Measurements from ENCODE around the gene PRR36.
"Not testable (repeated sequence)": the region's sequence is repeated elsewhere in the genome, so short reads cannot be mapped to it uniquely, and the experiment has no call there.

Gene PRR36

DNA sequence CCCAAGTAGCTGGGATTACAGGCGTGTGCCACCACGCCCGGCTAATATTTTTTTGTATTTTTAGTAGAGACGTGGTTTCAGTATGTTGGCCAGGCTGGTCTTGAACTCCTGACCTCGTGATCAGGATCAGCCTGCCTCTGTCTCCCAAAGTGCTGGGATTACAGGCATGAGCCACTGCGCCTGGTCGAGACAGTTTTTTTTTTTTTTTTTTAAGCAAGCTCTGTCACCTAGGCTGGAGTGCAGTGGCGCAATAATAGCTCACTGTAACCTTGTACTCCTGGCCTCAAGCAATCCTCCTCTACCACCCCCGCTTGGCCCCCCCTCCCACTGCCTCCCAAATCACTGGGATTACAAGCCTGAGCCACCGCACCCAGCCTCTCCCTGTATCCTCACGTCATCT lies 23.1 kb upstream of the PRR36 start:
- DNase-seq, result no peak

DNA sequence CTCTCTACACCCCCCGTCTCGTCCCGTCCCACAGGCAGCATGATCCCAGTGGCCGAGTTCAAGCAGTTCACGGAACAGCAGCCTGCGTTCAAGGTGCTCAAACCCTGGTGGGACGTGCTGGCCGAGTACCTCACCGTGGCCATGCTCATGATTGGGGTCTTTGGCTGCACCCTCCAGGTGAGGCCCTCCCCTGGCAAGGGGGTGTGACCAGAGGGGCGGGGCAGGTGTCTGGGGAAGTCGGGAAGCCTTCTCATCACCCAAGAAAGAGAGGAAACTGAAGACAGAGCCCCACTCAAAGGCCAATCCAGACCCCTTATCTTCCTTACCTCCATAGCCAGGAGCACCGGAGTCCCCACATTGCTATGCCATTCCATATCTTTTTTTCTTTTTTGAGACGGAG lies 21.4 kb upstream of the PRR36 start:
- no peak for DNase-seq

DNA sequence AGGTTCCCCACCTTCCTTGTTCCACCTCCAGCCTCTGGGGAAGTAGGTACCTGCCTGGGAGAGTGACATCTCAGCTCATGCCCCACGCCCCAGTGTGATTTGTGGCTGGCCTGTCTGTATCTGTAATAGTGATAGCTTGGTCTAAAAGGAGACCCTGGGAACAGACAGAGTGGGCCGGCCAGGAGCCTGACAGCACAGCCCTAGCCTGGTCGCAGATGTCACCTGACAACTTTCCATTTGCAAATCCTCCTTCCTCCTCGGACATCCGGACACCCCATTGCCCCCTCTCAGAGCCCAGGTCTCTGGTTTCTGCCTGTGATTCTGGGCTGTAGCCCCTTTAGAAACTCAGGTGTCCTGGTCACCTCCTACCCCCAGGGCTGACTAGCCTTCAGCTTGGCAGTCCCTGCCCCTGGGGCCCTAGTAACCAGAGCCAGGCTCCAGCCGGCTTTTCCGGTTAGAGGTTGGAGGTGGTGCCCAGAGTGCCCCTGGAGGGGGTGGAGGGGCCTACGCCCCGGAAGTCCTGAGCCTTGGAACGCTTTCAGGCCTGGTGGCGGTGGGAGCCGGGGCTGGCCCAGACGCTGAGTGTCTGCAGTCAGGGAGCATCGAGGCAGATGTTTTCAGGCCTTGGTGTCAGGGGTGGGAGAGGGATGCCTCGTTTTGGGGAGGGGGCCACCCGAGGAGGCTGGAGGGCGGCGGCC lies 20.6 kb upstream of the PRR36 start:
- no peak for DNase-seq

DNA sequence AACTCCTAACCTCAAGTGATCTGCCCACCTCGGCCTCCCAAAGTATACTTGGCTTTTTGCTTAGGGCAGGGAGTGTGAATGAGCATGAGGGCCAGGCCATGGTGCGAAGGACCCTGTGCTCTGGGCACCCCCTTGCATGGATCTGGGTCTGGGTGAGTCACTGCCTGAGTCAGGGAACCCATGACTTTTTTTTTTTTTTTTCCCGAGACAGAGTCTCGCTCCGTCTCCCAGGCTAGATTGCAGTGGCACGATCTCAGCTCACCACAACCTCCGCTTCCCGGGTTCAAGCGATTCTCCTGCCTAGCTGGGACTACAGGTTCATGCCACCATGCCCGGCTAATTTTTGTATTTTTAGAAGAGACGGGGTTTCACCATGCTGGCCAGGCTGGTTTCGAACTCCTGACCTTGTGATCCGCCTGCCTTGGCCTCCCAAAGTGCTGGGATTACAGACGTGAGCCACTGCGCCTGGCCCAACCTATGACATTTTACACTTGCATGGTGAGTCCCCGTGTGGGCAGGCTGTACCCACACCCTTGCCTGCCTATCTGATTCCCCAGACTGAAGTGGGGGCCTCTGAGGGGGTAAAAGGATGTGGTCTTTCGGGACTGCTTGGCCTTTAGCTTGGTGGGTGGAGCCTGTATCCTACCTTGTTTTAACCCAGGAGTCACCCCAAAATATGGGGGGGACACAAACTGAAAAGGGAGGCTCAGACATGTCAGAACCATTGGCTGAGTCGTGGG lies 19.3 kb upstream of the PRR36 start:
- DNase-seq, result not testable (repeated sequence)

- no peak for DNase-seq
Measured at GRCh38 chr19:7888826-7889217, 14.6 kb upstream of the PRR36 start.

GRCh38 chr19:7888145-7888825 lies 14.1 kb upstream of the PRR36 start, which contains the start of gene LRRC8E:
TSS of gene LRRC8E (plus strand) at chr19:7888510. CDS start at chr19:7895604, 7,094 bp downstream.
- peak; percentile 71 for DNase-seq

DNA sequence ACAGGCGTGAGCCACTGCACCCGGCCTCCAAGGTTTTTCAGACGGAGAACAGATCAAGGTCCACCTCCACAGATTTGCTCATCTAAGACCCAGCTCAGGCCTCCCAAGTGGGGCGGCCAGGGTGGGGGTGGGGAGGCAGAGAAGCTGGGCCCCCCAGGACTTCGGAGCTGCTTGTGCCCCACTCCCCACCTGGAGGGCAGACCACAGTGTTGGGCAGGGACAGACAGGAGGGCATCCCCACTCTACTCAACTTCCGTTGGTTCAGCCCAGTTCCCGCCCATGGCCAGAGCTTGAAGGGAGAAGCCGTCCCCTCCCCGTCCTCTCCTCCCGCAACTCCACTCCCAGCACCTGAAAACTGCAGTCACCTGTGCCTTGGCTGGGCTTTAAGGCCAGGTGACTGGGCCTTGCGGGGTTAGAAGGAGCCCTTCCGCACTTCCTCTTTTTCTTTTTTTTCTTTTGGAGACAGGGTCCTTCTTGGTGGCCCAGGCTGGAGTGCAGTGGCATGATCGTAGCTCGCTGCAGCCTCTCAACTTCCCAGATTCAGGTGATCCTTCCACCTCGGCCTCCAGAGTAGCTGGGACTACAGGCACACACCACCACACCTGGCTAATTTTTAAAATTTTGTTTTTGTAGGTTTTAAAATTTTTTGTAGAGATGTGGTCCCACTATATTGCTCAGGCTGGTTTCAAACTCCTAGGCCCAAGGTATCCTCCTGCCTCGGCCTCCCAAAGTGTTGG lies 13.4 kb upstream of the PRR36 start:
- DNase-seq, result no peak

GRCh38 chr19:7885818-7886217 lies 11.6 kb upstream of the PRR36 start:
- no peak for DNase-seq

DNA sequence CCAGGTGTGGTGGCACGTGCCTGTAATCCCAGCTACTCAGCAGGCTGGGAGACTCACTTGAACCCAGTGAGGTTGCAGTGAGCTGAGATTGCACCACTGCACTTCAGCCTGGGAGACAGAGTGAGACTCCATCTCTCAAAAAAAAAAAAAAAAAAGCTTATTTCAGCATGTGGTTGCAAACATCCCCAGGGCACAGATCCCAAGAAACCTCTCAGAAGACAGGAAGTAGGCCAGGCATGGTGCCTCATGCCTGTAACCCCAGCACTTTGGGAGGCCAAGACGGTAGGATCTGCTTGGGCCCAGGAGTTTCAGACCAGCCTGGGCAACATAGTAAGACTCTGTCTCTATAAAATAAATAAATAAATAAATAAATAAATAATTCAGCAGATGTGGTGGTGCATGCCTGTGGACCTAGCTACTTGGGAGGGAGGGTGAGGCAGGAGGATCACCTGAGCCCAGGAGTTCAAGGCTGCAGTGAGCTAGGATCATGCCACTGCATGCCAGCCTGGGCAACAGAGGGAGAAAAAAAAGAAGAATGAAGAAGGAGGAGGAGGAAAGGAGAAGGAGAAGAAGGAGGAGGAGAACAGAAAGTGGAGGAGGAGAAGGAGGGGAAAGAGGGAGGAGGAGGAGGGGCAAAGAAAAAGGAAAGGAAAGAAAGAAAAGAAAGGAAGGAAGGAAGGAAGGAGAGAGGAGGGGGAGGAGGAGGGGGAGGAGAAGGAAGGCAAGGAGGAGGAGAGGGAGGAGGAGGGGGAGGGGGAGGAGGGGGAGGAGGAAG lies 9.8 kb upstream of the PRR36 start:
- no peak for DNase-seq

GRCh38 chr19:7883105-7883504 lies 8.9 kb upstream of the PRR36 start:
- no peak for DNase-seq

- no peak for DNase-seq
Measured at GRCh38 chr19:7881910-7882309, 7.7 kb upstream of the PRR36 start.

DNA sequence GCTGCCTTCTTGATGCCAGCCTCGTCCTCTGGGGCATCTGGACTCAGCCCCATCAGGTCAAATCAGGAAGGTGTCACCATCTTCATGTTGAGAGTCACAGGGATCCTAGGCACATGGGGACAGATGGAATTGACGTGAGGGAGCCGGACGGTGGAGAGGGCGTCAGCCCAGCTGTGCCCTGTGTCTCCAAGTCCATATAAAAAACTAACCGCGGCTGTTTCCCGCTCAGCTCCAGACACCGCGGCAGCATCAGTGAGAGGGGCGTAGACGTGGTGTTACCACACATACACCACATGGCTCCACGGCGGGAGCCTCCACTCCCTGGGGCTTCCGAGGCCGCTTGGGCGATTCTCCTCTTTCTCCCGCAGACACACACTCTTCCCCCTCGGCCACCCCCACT lies 5.6 kb upstream of the PRR36 start:
- DNase-seq, result no peak

DNA sequence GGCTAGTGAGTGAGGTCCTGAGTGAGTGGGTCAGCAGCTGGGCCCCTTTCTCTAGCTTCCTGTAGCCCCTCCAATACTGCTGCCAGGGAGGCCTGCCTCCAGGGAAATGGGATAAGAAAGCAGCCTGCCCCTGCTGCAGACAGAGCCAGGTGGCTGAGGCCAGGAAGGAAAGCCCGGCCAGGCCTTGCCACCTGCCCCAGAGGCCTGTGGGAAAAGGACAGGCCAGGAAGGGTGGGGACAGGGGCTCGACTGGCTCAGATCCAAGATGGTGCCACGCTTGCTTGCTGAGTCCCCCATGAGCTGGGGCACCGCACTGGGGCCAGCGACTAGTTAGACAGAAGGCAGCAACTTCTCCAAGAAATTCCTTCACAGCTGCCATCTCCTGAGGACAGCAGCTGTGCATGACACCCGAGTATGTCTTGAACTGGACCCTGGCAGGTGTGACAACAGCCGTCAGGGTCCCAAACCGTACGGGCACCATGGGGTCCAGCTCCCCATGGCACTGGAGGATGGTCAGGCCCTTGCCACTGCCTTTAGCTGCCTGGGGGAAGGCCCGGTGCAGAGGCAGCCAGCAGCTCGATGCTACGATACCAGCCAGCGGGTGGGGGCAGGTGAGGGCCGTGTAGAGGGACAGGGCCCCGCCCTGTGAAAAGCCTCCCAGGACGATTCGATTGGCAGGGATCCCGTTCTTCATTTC lies 5.1 kb upstream of the PRR36 start:
- DNase-seq, result no peak

GRCh38 chr19:7877249-7877836 lies 3.2 kb upstream of the PRR36 start:
- DNase-seq, result no peak

DNA sequence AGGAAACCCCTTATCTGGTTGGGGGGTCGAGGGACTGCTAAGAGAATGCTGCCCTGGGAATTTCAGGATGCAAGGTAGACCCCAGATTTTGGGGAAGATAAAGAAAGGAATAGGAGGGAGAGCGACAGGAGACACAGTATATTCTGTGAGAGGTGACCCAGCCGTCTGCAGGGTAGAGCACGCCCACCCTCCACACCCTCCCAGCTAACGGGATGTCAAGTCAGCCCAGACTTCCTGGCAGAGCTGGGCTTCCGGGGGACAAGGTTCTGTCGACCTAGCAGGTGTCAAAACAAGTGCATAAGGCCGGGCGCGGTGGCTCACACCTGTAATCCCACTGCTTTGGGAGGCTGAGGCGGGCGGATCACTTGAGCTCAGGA lies 695 bp upstream of the PRR36 start:
- DNase-seq, result no peak

DNA sequence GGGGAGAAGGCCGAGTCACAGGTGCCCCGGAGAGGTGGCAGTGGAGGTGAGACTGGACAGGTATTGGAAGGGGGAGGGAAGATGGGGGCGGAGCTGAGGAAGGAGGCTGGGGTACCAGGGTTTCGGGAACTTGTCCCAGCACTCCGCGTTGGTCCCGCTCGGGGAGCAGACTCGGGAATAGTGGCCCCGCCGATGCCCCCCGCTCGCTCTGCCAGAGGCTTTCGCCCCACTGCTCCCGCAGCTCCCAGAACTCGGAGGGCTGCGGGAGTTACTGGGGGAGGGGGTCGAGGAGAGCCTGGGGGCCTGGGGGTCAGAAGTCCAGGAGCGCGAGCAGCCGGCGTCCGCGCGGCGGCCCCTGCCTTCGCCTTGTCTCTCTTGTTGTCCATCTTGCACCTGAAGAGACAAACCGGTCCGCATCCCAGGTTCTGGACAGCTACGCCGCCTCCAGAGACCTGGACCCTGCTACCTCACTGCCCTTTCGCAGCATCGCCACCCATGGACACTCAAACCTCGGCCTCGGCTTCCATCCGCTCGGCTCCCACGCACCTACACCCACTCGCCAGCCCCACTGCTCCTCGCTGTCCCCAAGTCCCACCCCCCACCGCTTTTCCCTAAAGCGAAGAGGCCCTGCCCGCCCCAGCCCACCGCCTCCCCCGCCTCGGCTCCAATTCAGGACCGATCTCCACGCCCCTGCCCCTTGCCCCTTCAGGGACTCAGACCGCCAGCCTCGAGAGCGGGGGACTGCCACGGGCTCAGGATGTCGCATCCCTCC lies 700 bp downstream of the PRR36 start:
- DNase-seq, result no peak

DNA sequence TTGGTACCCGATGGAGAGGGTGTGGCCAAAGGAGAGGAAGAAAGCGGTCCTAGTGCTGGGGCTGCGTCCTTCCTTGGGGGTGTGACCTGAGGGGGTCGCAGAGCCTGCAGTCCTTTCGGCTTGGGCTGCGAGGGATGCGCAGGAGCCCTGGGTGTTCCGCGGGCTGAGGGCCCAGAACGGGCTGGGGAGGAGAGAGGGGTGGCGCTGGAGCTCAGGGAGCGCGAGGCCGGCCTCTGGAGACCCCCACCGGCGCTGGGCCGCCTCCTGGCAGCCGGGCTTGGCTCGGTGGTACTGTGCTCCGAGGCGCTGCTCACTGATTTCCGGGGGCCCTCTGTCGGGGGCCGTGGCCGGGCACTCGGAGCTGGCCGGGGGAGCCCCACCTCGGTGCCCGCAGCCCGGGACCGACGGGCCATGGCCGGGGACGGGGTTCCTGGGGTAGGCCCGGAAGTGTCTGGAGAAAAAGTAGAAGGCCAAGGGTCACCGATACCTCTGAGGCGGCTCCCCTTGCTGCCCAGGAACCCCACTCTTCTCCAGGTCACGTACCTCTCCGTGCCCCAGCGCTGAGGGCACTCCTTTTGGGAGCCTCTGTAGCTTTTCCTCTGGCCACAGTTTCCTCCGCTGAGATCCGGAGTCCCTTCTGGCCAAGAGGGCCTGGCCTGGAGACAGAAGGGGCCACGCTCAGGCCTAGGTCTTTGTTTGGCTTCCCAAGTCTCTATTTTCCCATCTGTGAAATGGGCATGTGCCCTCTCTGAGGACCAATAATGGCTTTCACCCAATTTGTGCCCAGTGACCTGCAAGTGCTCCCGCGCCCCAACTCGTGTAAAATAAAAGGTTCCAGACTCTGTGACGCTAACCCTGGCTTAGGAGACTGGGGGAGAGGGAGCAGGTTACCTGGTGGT lies 1.6 kb downstream of the PRR36 start:
- DNase-seq, result no peak

- DNase-seq, result peak; percentile 82
Measured at GRCh38 chr19:7871437-7872305, 2.5 kb downstream of the PRR36 start.

Measured in fibroblast of skin of abdomen (primary cell).